HepG2 (cell line): ENCODE data around the gene TBCEL. TPM values are rescaled to one million over a fixed set of nuclear protein-coding genes. Genes with fewer than 3 reads are reported as not detected.

ENCODE experiments used
- ATAC-seq: fragments of 200-7000 bp; cut with Tn5 transposase; 3 replicates; pipeline ENCODE4 v1.9.1; 2020; ENCODE audit warnings: mild to moderate bottlenecking, moderate library complexity
- BruUV-seq: library from RNA; stranded (reverse); fragments of 400-500 nt; replicated peaks from 2 replicates; lab custom pipeline; 2021; lab: Mats Ljungman, UMichigan
- CTCF ChIA-PET: fragments of 300-600 bp; formaldehyde crosslinking; extraction: SDS; loops from one replicate; lab custom pipeline; 2021; ENCODE audit warnings: low total read pairs, inconsistent platforms, low intra/inter-chr PET ratio; lab: Yijun Ruan, JAX
- POLR2A ChIA-PET: fragments of 350-600 bp; sonication (Branson Sonifier 250); formaldehyde crosslinking; loops from one replicate; lab custom pipeline; 2020; ENCODE audit warnings: antibody characterized with exemption, inconsistent platforms; lab: Yijun Ruan, JAX
- DNase-seq: peaks from one replicate; pipeline ENCODE4 v3.0.0-alpha.2; 2015; ENCODE audit warnings: low spot score
- FAIRE-seq: peaks from 3 replicates; lab custom pipeline; 2011; peaks lifted over from hg19 to GRCh38; lab: Jason Lieb, UNC
- H2AFZ ChIP-seq: one replicate; pipeline ENCODE4 v1.6.1; 2011; ENCODE audit warnings: low read length, inconsistent platforms
- H3K27ac ChIP-seq: fragments of 300-600 bp; 3 replicates; pipeline ENCODE4 v1.8.0; 2011; ENCODE audit warnings: mixed run types, mild to moderate bottlenecking, mixed read lengths, low read length, inconsistent platforms; ENCODE audit not compliant: insufficient read depth; ENCODE audit errors: extremely low read length
- H3K27me3 ChIP-seq, 2 experiments: fragments of 200-600 bp in 1 of 2; 2 replicates in 1 of 2; 3 replicates in 1 of 2; pipeline versions ENCODE4 v1.6.0 to v1.8.0; 2011; ENCODE audit warnings: low read length in 2 of 2, mild to moderate bottlenecking in 2 of 2, moderate library complexity in 2 of 2, inconsistent platforms in 1 of 2; ENCODE audit not compliant: insufficient read depth in 2 of 2, control insufficient read depth in 1 of 2
- H3K36me3 ChIP-seq, 2 experiments: fragments of 200-600 bp in 1 of 2; replicated peaks in 1 of 2; 2 replicates in 1 of 2; 3 replicates in 1 of 2; pipeline versions ENCODE4 v1.5.1 to v1.8.0; 2011; ENCODE audit warnings: low read length in 2 of 2, inconsistent platforms in 1 of 2; ENCODE audit not compliant: insufficient read depth in 2 of 2, control insufficient read depth in 1 of 2
- H3K4me1 ChIP-seq: 2 replicates; pipeline ENCODE4 v1.5.1; 2012; ENCODE audit warnings: low read length, inconsistent platforms; ENCODE audit not compliant: insufficient read depth
- H3K4me2 ChIP-seq: 2 replicates; pipeline ENCODE4 v1.6.0; 2011; ENCODE audit warnings: low read depth, low read length, inconsistent platforms
- H3K4me3 ChIP-seq, 3 experiments: fragments of 200-600 bp in 1 of 3; sonication (generic), shearing (Covaris generic) in 1 of 3; replicated peaks in 1 of 3; 2 replicates each; pipeline ENCODE4 v1.5.1; 2011 to 2016; ENCODE audit warnings: low read length in 3 of 3, inconsistent platforms in 2 of 3, low read depth in 2 of 3, mild to moderate bottlenecking in 2 of 3, control low read depth in 1 of 3, mixed read lengths in 1 of 3; ENCODE audit not compliant: insufficient read depth in 1 of 3
- H3K79me2 ChIP-seq: one replicate; pipeline ENCODE4 v1.6.1; 2011; ENCODE audit warnings: low read length, inconsistent platforms; ENCODE audit not compliant: insufficient read depth
- H3K9ac ChIP-seq: 2 replicates; pipeline ENCODE4 v1.6.0; 2011; ENCODE audit warnings: mild to moderate bottlenecking, low read depth, low read length, inconsistent platforms; ENCODE audit not compliant: insufficient read depth
- H3K9me3 ChIP-seq: 2 replicates; pipeline ENCODE4 v1.5.1; 2012; ENCODE audit warnings: mild to moderate bottlenecking, low read length
- H4K20me1 ChIP-seq: 2 replicates; pipeline ENCODE4 v1.6.0; 2011; ENCODE audit warnings: inconsistent platforms, mild to moderate bottlenecking, low read length, moderate library complexity; ENCODE audit not compliant: insufficient read depth
- CCDC6 ChIP-seq: sonication (generic); formaldehyde crosslinking; IDR thresholded peaks from 2 replicates; pipeline ENCODE4 v1.8.1; 2022; ENCODE audit warnings: mild to moderate bottlenecking, missing genetic modification reagents, moderate library complexity
- FOSL2 ChIP-seq: sonication (generic); formaldehyde crosslinking; IDR thresholded peaks from 2 replicates; pipeline ENCODE4 v1.4.0; 2020; ENCODE audit warnings: missing genetic modification reagents
- NFE2L2 ChIP-seq: fragments of 150-350 bp; IDR thresholded peaks from 2 replicates; pipeline ENCODE4 v1.6.1; 2014; ENCODE audit warnings: low read length
- PHB2 ChIP-seq: fragments of 450-650 bp; IDR thresholded peaks from 2 replicates; pipeline ENCODE4 v1.6.1; 2018; ENCODE audit not compliant: partially characterized antibody
- PTBP1 ChIP-seq: fragments of 200-400 bp; formaldehyde crosslinking; IDR thresholded peaks from 2 replicates; pipeline ENCODE4 v1.6.1; 2018; ENCODE audit warnings: low read length, low read depth; ENCODE audit not compliant: poor library complexity, severe bottlenecking
- TBX2 ChIP-seq: sonication (generic); formaldehyde crosslinking; IDR thresholded peaks from 2 replicates; pipeline ENCODE4 v1.5.0; 2020; ENCODE audit warnings: missing genetic modification reagents, mild to moderate bottlenecking, borderline replicate concordance
- ZBTB3 ChIP-seq: sonication (generic); formaldehyde crosslinking; IDR thresholded peaks from 2 replicates; pipeline ENCODE4 v1.4.0; 2020; ENCODE audit warnings: low read depth, mild to moderate bottlenecking, moderate library complexity, missing genetic modification reagents, borderline replicate concordance
- ZNF468 ChIP-seq: sonication (generic); formaldehyde crosslinking; IDR thresholded peaks from 2 replicates; pipeline ENCODE4 v1.8.0; 2022; ENCODE audit warnings: mild to moderate bottlenecking, moderate library complexity, missing genetic modification reagents
- WGBS: methylation state at CpG from one replicate; pipeline ENCODE4 v1.1.6; 2017; ENCODE audit warnings: low lambda C conversion rate; 5-methylcytosine and 5-hydroxymethylcytosine counted together
- in situ Hi-C: cut with HindIII; loops from 2 replicates; pipeline ENCODE4 v1.10.0; 2017; ENCODE audit warnings: low pct_unique_long_range_greater_than_20kb; ENCODE audit not compliant: extremely low pct_ligation_motif_present
- intact Hi-C: fragments of 100-400 bp; cut with micrococcal nuclease; formaldehyde crosslinking; loops from one replicate; pipeline ENCODE4 v1.10.0; 2022; ENCODE audit not compliant: unreplicated experiment
- polyA plus RNA-seq, 8 experiments: library from polyadenylated mRNA; depleted of rRNA in 3 of 8; stranded (reverse) in 7 of 8; unstranded in 1 of 8; fragments of >200 nt; fragmentation: Illumina TruSeq in 4 of 8; extraction: Trizol in 4 of 8; gene quantifications; 2 replicates each; pipeline versions ENCODE4 v1.2.1 to v1.2.3, GENCODE V29; 2011 to 2016; ENCODE audit warnings: low read depth in 4 of 8, missing spikeins in 1 of 8, mixed read lengths in 1 of 8; ENCODE audit not compliant: insufficient read depth in 1 of 8
- total RNA-seq, 5 experiments: library from RNA; depleted of rRNA; stranded (reverse); fragments of >200 nt; fragmentation: Illumina TruSeq; extraction: Trizol; gene quantifications; 2 replicates each; pipeline ENCODE4 v1.2.3, GENCODE V29; 2016; ENCODE audit warnings: low read depth in 1 of 5
- TF ChIP-seq, protein P1 (sequence below): sonication (generic); formaldehyde crosslinking; IDR thresholded peaks from one replicate; pipeline ENCODE4 v1.5.1; 2020; ENCODE audit warnings: mild to moderate bottlenecking, missing genetic modification reagents; ENCODE audit errors: not compliant biosample characterization

Gene TBCEL
- total and polyA plus RNA-seq, 2 of the 13 experiments (the other 11 are each of a cell fraction or from before 2014, with no cell fraction given): 6.1 to 12.5 TPM

GRCh38 chr11:120977266-120978137, 46.4 kb upstream of the TBCEL start:
- BruUV-seq: no TSS peak
- WGBS: 40% methylated on average over 8 of the region's 10 CpGs
- H3K79me2 ChIP-seq: no peaks in the 10 kb centered on the region
- H3K27ac ChIP-seq: no peak overlapping the region
- ATAC-seq: no peak
- in situ Hi-C loops (no loop called here), intact Hi-C loops (no loop called here)
- H3K4me2 ChIP-seq: no peak overlapping the region
- FAIRE-seq: no peak
- H3K27me3 ChIP-seq: peaks cover 0 to 11% of the 10 kb centered on the region in 2 experiments; a peak in 3 of 5 replicates
- H3K4me1 ChIP-seq: no peaks in the 10 kb centered on the region
- no peak for TF ChIP-seq NFE2L2
- no peak overlapping the region for H2AFZ ChIP-seq
- H3K4me3 ChIP-seq: no peak overlapping the region
- no peaks in the 10 kb centered on the region for H3K9me3 ChIP-seq
- H3K36me3 ChIP-seq: no peaks in the 10 kb centered on the region
- CTCF ChIA-PET: no interaction called here
- H4K20me1 ChIP-seq: no peaks in the 10 kb centered on the region
- DNase-seq: no peak
- no peak overlapping the region for H3K9ac ChIP-seq
- POLR2A ChIA-PET: no interaction called here

GRCh38 chr11:120978701-120979100, 45.2 kb upstream of the TBCEL start:
- no peaks in the 10 kb centered on the region for H3K4me1 ChIP-seq
- H3K9me3 ChIP-seq: no peaks in the 10 kb centered on the region
- intact Hi-C loops (no loop called here), in situ Hi-C loops (no loop called here)
- no peaks in the 10 kb centered on the region for H3K79me2 ChIP-seq
- WGBS: 26% methylated on average over 3 of the region's 3 CpGs
- no peak overlapping the region for H3K9ac ChIP-seq
- no peak for ATAC-seq
- ChIA-PET POLR2A (no interaction called here), CTCF (no interaction called here)
- peaks cover 0 to 19% of the 10 kb centered on the region in 2 experiments; a peak in 3 of 5 replicates for H3K27me3 ChIP-seq
- H4K20me1 ChIP-seq: no peaks in the 10 kb centered on the region
- H3K36me3 ChIP-seq: no peaks in the 10 kb centered on the region
- FAIRE-seq: no peak
- BruUV-seq: no TSS peak
- DNase-seq: no peak
- no peak overlapping the region for H2AFZ ChIP-seq
- H3K4me3 ChIP-seq: no peak overlapping the region
- H3K27ac ChIP-seq: no peak overlapping the region
- no peak overlapping the region for H3K4me2 ChIP-seq
- TF ChIP-seq PTBP1: no peak
- no peak for TF ChIP-seq FOSL2 (CRISPR knock-in tag)
- no peak for TF ChIP-seq TBX2
- TF ChIP-seq ZNF468 (CRISPR knock-in tag): no peak
- TF ChIP-seq CCDC6 (CRISPR knock-in tag): no peak
- TF ChIP-seq, protein P1, sequence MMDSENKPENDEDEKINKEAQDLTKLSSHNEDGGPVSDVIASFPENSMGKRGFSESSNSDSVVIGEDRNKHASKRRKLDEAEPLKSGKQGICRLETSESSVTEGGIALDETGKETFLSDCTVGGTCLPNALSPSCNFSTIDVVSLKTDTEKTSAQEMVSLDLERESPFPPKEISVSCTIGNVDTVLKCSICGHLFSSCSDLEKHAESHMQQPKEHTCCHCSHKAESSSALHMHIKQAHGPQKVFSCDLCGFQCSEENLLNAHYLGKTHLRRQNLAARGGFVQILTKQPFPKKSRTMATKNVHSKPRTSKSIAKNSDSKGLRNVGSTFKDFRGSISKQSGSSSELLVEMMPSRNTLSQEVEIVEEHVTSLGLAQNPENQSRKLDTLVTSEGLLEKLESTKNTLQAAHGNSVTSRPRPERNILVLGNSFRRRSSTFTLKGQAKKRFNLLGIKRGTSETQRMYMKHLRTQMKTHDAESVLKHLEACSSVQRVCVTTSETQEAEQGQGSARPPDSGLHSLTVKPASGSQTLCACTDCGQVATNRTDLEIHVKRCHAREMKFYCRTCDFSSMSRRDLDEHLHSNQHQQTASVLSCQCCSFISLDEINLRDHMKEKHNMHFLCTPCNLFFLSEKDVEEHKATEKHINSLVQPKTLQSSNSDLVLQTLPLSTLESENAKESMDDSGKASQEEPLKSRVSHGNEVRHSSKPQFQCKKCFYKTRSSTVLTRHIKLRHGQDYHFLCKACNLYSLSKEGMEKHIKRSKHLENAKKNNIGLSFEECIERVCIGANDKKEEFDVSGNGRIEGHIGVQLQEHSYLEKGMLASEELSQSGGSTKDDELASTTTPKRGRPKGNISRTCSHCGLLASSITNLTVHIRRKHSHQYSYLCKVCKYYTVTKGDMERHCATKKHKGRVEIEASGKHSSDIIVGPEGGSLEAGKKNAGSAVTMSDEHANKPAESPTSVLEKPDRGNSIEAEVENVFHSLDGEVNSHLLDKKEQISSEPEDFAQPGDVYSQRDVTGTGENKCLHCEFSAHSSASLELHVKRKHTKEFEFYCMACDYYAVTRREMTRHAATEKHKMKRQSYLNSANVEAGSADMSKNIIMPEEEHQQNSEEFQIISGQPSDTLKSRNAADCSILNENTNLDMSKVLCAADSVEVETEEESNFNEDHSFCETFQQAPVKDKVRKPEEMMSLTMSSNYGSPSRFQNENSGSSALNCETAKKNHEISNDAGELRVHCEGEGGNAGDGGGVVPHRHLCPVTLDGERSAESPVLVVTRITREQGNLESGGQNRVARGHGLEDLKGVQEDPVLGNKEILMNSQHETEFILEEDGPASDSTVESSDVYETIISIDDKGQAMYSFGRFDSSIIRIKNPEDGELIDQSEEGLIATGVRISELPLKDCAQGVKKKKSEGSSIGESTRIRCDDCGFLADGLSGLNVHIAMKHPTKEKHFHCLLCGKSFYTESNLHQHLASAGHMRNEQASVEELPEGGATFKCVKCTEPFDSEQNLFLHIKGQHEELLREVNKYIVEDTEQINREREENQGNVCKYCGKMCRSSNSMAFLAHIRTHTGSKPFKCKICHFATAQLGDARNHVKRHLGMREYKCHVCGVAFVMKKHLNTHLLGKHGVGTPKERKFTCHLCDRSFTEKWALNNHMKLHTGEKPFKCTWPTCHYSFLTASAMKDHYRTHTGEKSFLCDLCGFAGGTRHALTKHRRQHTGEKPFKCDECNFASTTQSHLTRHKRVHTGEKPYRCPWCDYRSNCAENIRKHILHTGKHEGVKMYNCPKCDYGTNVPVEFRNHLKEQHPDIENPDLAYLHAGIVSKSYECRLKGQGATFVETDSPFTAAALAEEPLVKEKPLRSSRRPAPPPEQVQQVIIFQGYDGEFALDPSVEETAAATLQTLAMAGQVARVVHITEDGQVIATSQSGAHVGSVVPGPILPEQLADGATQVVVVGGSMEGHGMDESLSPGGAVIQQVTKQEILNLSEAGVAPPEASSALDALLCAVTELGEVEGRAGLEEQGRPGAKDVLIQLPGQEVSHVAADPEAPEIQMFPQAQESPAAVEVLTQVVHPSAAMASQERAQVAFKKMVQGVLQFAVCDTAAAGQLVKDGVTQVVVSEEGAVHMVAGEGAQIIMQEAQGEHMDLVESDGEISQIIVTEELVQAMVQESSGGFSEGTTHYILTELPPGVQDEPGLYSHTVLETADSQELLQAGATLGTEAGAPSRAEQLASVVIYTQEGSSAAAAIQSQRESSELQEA (CRISPR knock-in tag): no peak
- no peak for TF ChIP-seq ZBTB3
- TF ChIP-seq PHB2: no peak
